ENCODE measurements around the gene PLXNA2. TPM values are rescaled to one million over a fixed set of nuclear protein-coding genes. Genes with fewer than 3 reads are reported as not detected.

Gene PLXNA2
- total and polyA plus RNA-seq, 2 of the 8 experiments (the other 6 are each of a cell fraction or from before 2014, with no cell fraction given): 0.33 to 1.5 TPM

GRCh38 chr1:208136459-208137182 is 107.6 kb downstream of the PLXNA2 start (continued):
- TF ChIP-seq EZH2 (IDR thresholded peaks at IDR 0.05; ENCODE audit: low read depth, low read length, severe bottlenecking): no peak
- TF ChIP-seq SP2 (IDR thresholded peaks at IDR 0.05; ENCODE audit: low read length): no peak
- TF ChIP-seq USF2 (IDR thresholded peaks at IDR 0.05; ENCODE audit: low read length): no peak
- no peak for TF ChIP-seq SP4 (IDR thresholded peaks at IDR 0.05; ENCODE audit: low read length)
- TF ChIP-seq SIX5 (IDR thresholded peaks at IDR 0.05; ENCODE audit: low read depth, low read length): no peak
